LNCAP (cell line): Measurements from ENCODE around the gene ARL15.

Source experiments
- CTCF ChIP-seq: fragments of 450-650 bp; IDR thresholded peaks from 2 replicates; pipeline ENCODE4 v1.5.1; 2017; ENCODE audit warnings: mild to moderate bottlenecking

The ARL15 gene

GRCh38 chr5:53917826-53918225, 392.5 kb downstream of the ARL15 start:
- no peak for TF ChIP-seq CTCF

GRCh38 chr5:53917095-53917494, 393.3 kb downstream of the ARL15 start:
- TF ChIP-seq CTCF: no peak

GRCh38 chr5:53915120-53915519, 395.3 kb downstream of the ARL15 start:
- TF ChIP-seq CTCF: no peak

GRCh38 chr5:53913941-53914340, 396.4 kb downstream of the ARL15 start:
- TF ChIP-seq CTCF: no peak

GRCh38 chr5:53908757-53909156, 401.6 kb downstream of the ARL15 start:
- no peak for TF ChIP-seq CTCF

- TF ChIP-seq CTCF: no peak
Observed at GRCh38 chr5:53907827-53908226, 402.5 kb downstream of the ARL15 start.

- TF ChIP-seq CTCF: no peak
Observed at GRCh38 chr5:53906736-53907135, 403.6 kb downstream of the ARL15 start.

- no peak for TF ChIP-seq CTCF
Observed at GRCh38 chr5:53902296-53902907, 408.0 kb downstream of the ARL15 start.
